ENCODE measurements around the gene PRR20B. TPM values are rescaled to one million over a fixed set of nuclear protein-coding genes. Genes with fewer than 3 reads are reported as not detected.

The PRR20B gene
- not detected for total RNA-seq

GRCh38 chr13:57147188-57147587 lies at the start of gene PRR20B:
Gene PRR20B, plus strand, starts transcription at chr13:57147488. Its CDS starts 387 bp downstream, at chr13:57147875.

DNA sequence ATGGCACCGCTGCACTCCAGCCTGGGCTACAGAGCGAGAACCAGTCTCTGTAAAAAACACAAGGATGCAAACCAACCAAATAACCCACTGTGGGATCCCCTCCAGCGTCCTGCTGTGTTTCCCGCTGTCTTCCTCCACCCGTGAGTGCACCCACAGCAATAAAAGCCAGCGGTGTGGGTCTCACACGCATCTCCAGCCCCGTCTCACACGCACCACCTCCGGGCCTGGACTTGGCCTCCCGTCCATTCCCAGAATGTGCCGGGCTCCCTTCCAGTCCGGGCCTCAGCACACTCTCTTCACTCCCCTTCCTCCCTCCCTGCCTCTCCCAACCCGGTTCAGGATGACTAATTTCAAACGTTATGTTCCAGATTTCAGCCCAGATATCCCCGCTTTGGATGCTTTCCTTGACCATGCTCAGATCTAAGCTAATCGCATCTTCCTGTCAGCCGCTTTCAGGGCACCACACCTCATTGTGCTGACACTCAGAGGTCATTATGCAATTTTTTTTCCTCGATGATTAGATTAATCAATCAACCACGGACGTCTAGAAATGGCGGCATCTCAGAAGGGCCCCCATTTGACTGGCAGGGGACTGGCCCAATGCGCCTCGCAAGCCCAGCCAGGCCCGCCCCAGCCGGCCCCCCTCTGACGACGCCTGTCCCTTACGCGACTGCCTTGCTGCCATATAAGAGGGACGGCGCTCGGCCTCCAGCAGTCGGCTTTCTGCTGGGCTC lies 6.9 kb upstream of the PRR20B start, which contains the start of gene PRR20A:
Gene PRR20A, plus strand, starts transcription at position 684 of the 734 bp plus-strand sequence. CDS start 387 bp downstream, outside the sequence.

DNA sequence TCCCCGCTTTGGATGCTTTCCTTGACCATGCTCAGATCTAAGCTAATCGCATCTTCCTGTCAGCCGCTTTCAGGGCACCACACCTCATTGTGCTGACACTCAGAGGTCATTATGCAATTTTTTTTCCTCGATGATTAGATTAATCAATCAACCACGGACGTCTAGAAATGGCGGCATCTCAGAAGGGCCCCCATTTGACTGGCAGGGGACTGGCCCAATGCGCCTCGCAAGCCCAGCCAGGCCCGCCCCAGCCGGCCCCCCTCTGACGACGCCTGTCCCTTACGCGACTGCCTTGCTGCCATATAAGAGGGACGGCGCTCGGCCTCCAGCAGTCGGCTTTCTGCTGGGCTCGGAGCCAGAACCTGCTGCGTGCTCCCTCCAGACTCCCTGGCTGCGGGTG lies 6.5 kb downstream of the PRR20B start, which contains the start of gene PRR20C:
Gene PRR20C, plus strand, starts transcription at position 301 of the 400 bp plus-strand sequence. CDS start 387 bp downstream, outside the sequence.

GRCh38 chr13:57160332-57160731 lies 13.0 kb downstream of the PRR20B start, which contains the start of gene PRR20D:
Gene PRR20D, plus strand, starts transcription at chr13:57160632. Its CDS starts 387 bp downstream, at chr13:57161019.

GRCh38 chr13:57166897-57167296 lies 19.6 kb downstream of the PRR20B start, which contains the start of gene PRR20E:
Gene PRR20E, plus strand, starts transcription at chr13:57167197. Its CDS starts 387 bp downstream, at chr13:57167584.

Other genes with a start within 250 kb of the PRR20B start
- not detected for gene PRR20A, start 6.6 kb upstream of the PRR20B start, total RNA-seq
- gene PRR20C, start 6.6 kb downstream of the PRR20B start, total RNA-seq = not detected
- not detected for gene PRR20D, start 13.1 kb downstream of the PRR20B start, total RNA-seq
- not detected for gene PRR20E, start 19.7 kb downstream of the PRR20B start, total RNA-seq

Data from camera-type eye (tissue), 1 donor.